Measurements from ENCODE around the gene CTSC. TPM values are rescaled to one million over a fixed set of nuclear protein-coding genes. Genes with fewer than 3 reads are reported as not detected.

The CTSC gene
- total RNA-seq, 1 experiment from 2014 or later = 103 TPM

DNA sequence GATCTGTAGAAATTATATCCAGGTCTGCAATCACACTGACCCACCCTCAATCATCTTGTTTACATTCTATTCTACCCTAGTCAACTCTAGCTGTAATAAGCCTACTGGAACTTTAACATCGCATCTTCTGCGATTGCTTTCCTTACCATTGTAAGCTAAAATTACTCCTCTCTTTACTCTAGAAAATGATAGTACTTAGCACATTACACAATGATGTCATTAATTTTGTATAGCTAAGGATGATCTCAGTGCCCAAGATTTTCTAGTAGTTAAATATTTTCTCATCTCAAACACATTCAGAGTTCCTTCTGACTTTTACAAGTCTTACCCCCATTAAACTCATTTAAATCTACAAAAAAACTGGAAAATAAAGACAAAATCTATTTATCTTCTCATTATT lies 39.6 kb upstream of the CTSC start:
- CTCF ChIA-PET = no interaction called here

DNA sequence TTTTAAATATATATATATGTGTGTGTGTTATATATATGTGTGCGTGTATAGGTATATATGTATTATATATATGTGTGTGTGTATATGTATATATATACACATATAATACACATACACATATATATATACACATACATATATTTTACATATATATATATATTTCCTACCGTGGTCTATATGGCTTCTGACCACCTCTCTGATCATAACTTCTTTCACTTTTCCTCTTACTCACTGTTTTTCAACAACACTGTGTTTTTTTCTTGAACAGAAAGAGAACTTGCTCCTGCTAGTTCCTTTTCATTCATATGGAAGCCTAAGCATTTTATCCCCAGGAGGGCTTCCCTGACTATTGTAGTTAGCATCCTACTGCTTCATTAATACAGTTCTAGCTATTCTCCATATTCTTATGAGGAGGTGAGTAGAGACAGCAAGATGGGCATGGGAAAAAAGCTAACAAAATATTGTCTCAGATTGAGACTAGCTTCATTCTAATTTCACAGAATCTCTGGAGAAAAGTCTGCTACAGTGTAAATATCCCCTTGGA lies 38.5 kb upstream of the CTSC start:
- no peaks in the 10 kb centered on the region for H3K27me3 Mint-ChIP-seq (ENCODE audit: insufficient read depth, unreplicated experiment)
- no peak overlapping the region for H3K4me3 Mint-ChIP-seq (ENCODE audit: unreplicated experiment)
- BruUV-seq (replicated peaks) = no TSS peak
- DNase-seq (ENCODE audit: unreplicated experiment) = no peak
- no peaks in the 10 kb centered on the region for H3K4me1 Mint-ChIP-seq (ENCODE audit: insufficient read depth, unreplicated experiment)
- H3K9me3 Mint-ChIP-seq (ENCODE audit: unreplicated experiment) = peaks cover 9% of the 10 kb centered on the region
- H3K27ac Mint-ChIP-seq (ENCODE audit: low read depth, unreplicated experiment) = no peak overlapping the region
- CTCF ChIA-PET = interaction anchor here (0.6 kb wide), 1 partner anchor 39 kb away, joined by 5 read pairs; no protein-coding TSS in a partner anchor
- POLR2A ChIA-PET = interaction anchor here (0.6 to 3.3 kb wide), 3 partner anchors 9 to 136 kb away, joined by 5 to 8 read pairs (median 6); partner anchors contain the start of gene CTSC
- intact Hi-C loops (cut with micrococcal nuclease) = no loop called here
- TF ChIP-seq, protein P1, sequence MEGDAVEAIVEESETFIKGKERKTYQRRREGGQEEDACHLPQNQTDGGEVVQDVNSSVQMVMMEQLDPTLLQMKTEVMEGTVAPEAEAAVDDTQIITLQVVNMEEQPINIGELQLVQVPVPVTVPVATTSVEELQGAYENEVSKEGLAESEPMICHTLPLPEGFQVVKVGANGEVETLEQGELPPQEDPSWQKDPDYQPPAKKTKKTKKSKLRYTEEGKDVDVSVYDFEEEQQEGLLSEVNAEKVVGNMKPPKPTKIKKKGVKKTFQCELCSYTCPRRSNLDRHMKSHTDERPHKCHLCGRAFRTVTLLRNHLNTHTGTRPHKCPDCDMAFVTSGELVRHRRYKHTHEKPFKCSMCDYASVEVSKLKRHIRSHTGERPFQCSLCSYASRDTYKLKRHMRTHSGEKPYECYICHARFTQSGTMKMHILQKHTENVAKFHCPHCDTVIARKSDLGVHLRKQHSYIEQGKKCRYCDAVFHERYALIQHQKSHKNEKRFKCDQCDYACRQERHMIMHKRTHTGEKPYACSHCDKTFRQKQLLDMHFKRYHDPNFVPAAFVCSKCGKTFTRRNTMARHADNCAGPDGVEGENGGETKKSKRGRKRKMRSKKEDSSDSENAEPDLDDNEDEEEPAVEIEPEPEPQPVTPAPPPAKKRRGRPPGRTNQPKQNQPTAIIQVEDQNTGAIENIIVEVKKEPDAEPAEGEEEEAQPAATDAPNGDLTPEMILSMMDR (IDR thresholded peaks at IDR 0.05; ENCODE audit: unreplicated experiment) = no peak
- no peaks in the 10 kb centered on the region for H3K36me3 Mint-ChIP-seq (ENCODE audit: insufficient read depth, unreplicated experiment)

More for the DNA sequence above, 39.6 kb upstream of the CTSC start:
- no peak for DNase-seq (ENCODE audit: unreplicated experiment)
- Mint-ChIP-seq H3K4me1 (ENCODE audit: insufficient read depth, unreplicated experiment) (no peaks in the 10 kb centered on the region), H3K4me3 (ENCODE audit: unreplicated experiment) (no peak overlapping the region), H3K27ac (ENCODE audit: low read depth, unreplicated experiment) (no peak overlapping the region), H3K36me3 (ENCODE audit: insufficient read depth, unreplicated experiment) (no peaks in the 10 kb centered on the region), H3K27me3 (ENCODE audit: insufficient read depth, unreplicated experiment) (no peaks in the 10 kb centered on the region), H3K9me3 (ENCODE audit: unreplicated experiment) (peaks cover 9% of the 10 kb centered on the region)
- POLR2A ChIA-PET = interaction anchor here (2.5 to 3.3 kb wide), 2 partner anchors 10 to 40 kb away, joined by 6 to 8 read pairs; partner anchors contain the start of gene CTSC
- intact Hi-C loops (cut with micrococcal nuclease) = no loop called here
- TF ChIP-seq, protein P1 (IDR thresholded peaks at IDR 0.05; ENCODE audit: unreplicated experiment) = no peak
- BruUV-seq (replicated peaks) = no TSS peak

DNA sequence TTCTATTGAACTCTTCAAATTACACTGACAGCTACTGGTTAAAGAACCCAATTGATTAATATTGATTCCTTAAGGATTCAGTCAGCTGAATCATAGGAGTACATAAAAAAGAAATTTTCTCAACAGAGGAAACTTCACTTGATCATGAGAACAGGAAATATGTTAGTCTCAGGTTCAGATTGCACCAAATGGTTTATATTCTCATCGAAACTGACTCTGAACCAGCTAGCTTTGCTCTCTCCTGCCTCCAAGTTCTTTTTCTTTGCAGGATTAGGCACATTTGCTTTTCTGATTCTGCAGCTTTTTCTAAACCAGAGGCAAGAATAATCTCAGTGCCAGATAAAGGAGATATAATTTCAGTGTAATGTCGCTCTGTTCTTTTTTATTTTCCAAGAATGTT lies 33.2 kb upstream of the CTSC start:
- ChIA-PET POLR2A (no interaction called here), CTCF (interaction anchor here (0.8 kb wide), 2 partner anchors 11 to 645 kb away, joined by 3 to 4 read pairs; no protein-coding TSS in a partner anchor)
- Mint-ChIP-seq H3K27ac (ENCODE audit: low read depth, unreplicated experiment) (no peak overlapping the region), H3K27me3 (ENCODE audit: insufficient read depth, unreplicated experiment) (no peaks in the 10 kb centered on the region), H3K4me1 (ENCODE audit: insufficient read depth, unreplicated experiment) (no peaks in the 10 kb centered on the region), H3K36me3 (ENCODE audit: insufficient read depth, unreplicated experiment) (no peaks in the 10 kb centered on the region), H3K9me3 (ENCODE audit: unreplicated experiment) (no peaks in the 10 kb centered on the region), H3K4me3 (ENCODE audit: unreplicated experiment) (no peak overlapping the region)
- BruUV-seq (replicated peaks) = no TSS peak
- no peak for DNase-seq (ENCODE audit: unreplicated experiment)
- TF ChIP-seq, protein P1 (IDR thresholded peaks at IDR 0.05; ENCODE audit: unreplicated experiment) = no peak
- intact Hi-C loops (cut with micrococcal nuclease) = no loop called here

DNA sequence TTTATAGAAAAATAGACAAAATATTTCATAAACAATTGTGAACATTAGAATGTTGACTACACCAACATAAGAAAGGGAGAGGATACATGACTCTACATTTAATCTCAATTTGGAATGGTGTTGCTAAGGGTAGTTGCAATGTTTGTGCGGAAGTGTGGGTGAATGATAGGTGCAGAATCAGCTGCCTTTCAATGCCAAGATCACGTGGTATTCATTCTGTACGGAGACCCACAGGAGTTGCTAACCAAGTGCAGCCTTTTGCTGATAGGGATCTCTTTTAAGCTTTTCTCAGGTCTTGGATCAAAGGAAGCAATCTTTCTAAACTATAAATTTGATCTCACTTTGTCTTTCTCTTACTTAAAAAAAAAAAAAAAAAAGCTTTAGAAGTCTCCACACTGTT lies 29.8 kb upstream of the CTSC start:
- Mint-ChIP-seq H3K27ac (ENCODE audit: low read depth, unreplicated experiment) (no peak overlapping the region), H3K27me3 (ENCODE audit: insufficient read depth, unreplicated experiment) (no peaks in the 10 kb centered on the region), H3K4me1 (ENCODE audit: insufficient read depth, unreplicated experiment) (peaks cover 15% of the 10 kb centered on the region), H3K36me3 (ENCODE audit: insufficient read depth, unreplicated experiment) (no peaks in the 10 kb centered on the region), H3K4me3 (ENCODE audit: unreplicated experiment) (no peak overlapping the region), H3K9me3 (ENCODE audit: unreplicated experiment) (no peaks in the 10 kb centered on the region)
- ChIA-PET POLR2A (interaction anchor here (1.7 to 3.1 kb wide), 4 partner anchors 9 to 30 kb away, joined by 3 to 11 read pairs (median 7); partner anchors contain the start of gene CTSC), CTCF (interaction anchor here (0.6 kb wide), 1 partner anchor 947 kb away, joined by 3 read pairs; no protein-coding TSS in a partner anchor)
- BruUV-seq (replicated peaks) = no TSS peak
- no peak for DNase-seq (ENCODE audit: unreplicated experiment)
- TF ChIP-seq, protein P1 (IDR thresholded peaks at IDR 0.05; ENCODE audit: unreplicated experiment) = no peak
- intact Hi-C loops (cut with micrococcal nuclease) = no loop called here

All from MCF 10A (cell line).